ENCODE measurements around the gene COX6A2.
"Not testable (repeated sequence)": the region's sequence is repeated elsewhere in the genome, so short reads cannot be mapped to it uniquely, and the experiment has no call there.

The COX6A2 gene

GRCh38 chr16:31417916-31418315 is 10.2 kb downstream of the COX6A2 start:
- no peak for DNase-seq (ENCODE audit: low spot score)
- TF ChIP-seq CTCF (IDR thresholded peaks at IDR 0.05; ENCODE audit: extremely low read depth, insufficient read depth, missing control alignments) = no peak
- in situ Hi-C loops (cut with MboI; ENCODE audit: low pct_unique_long_range_greater_than_20kb, low sequenced_read_pairs, unreplicated experiment) = no loop called here

DNA sequence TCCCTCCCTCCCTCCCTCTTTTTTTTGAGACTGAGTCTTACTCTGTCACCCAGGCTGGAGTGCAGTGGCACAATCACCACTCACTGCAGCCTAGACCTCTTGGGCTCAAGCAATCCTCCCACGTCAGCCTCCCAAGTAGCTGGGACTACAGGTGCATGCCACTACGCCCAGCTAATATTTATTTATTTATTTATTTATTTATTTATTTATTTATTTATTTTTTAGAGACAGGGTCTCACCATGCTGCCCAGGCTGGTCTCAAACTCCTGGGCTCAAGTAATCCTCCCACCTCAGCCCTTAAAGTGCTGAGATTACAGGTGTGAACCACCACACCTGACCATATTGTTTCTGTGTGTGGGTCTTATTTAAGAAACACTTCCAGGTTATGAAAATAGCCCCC is 11.1 kb downstream of the COX6A2 start:
- DNase-seq (ENCODE audit: low spot score); in situ Hi-C loops (cut with MboI; ENCODE audit: low pct_unique_long_range_greater_than_20kb, low sequenced_read_pairs, unreplicated experiment): not testable (repeated sequence)

DNA sequence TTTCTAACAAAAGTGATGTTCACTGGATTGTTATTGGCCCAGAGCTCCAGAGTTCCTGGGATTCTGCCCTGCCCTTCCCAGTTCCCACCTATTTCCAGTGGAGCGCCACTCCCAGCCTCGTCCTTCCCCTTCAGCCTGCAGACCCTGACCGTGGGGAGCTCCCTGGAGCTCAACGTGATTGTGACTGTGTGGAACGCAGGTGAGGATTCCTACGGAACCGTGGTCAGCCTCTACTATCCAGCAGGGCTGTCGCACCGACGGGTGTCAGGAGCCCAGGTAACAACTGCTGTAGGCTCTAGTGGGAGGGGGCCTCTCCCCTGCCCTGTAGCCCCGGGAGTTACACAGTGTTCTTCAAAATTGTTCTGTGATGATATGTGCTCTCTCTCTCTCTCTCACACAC is 11.8 kb downstream of the COX6A2 start:
- TF ChIP-seq CTCF (IDR thresholded peaks at IDR 0.05; ENCODE audit: extremely low read depth, insufficient read depth, missing control alignments) = no peak
- in situ Hi-C loops (cut with MboI; ENCODE audit: low pct_unique_long_range_greater_than_20kb, low sequenced_read_pairs, unreplicated experiment) = no loop called here
- no peak for DNase-seq (ENCODE audit: low spot score)

- DNase-seq (ENCODE audit: low spot score) = no peak
- no peak for TF ChIP-seq CTCF (IDR thresholded peaks at IDR 0.05; ENCODE audit: extremely low read depth, insufficient read depth, missing control alignments)
- in situ Hi-C loops (cut with MboI; ENCODE audit: low pct_unique_long_range_greater_than_20kb, low sequenced_read_pairs, unreplicated experiment) = no loop called here
These were observed 13.5 kb downstream of the COX6A2 start for GRCh38 chr16:31414706-31415105.

DNA sequence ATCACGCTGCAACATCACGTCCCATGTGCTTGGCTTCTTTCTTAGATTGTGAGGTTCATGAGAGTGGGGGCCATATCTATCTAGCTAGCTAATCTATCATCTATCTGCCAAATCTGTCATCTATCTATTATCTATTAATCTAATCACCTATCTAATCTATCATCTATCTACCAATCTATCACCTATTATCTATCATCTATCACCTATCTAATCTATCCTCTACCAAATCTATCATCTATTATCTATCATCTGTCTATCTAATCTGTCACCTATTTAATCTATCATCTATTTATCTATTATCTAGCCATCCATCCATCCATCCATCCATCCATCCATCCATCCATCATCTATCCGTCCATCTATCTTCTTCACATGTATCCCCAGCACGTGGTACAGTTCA is 14.2 kb downstream of the COX6A2 start:
- in situ Hi-C loops (cut with MboI; ENCODE audit: low pct_unique_long_range_greater_than_20kb, low sequenced_read_pairs, unreplicated experiment) = no loop called here
- TF ChIP-seq CTCF (IDR thresholded peaks at IDR 0.05; ENCODE audit: extremely low read depth, insufficient read depth, missing control alignments) = no peak
- DNase-seq (ENCODE audit: low spot score) = no peak

DNA sequence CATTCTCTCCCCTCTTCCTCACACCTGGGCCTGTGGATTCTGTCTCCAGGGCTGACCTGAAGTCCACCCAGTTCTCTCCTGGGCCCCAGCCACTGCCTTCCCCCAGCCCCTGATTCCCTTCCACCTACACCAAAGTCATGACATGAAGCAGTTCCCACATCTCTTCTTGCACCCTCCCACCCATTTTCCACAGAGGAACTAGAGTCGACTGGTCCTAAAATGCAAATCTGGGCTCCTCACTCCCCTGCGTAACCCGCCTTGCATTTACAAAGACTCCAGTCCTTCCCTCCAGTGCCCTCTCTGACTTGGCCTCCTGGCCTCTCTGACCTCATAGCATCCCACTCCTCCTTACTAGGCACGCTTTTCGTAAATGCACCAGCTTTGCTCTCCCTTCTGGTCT is 14.8 kb downstream of the COX6A2 start:
- DNase-seq (ENCODE audit: low spot score) = no peak
- in situ Hi-C loops (cut with MboI; ENCODE audit: low pct_unique_long_range_greater_than_20kb, low sequenced_read_pairs, unreplicated experiment) = no loop called here
- TF ChIP-seq CTCF (IDR thresholded peaks at IDR 0.05; ENCODE audit: extremely low read depth, insufficient read depth, missing control alignments) = no peak

DNA sequence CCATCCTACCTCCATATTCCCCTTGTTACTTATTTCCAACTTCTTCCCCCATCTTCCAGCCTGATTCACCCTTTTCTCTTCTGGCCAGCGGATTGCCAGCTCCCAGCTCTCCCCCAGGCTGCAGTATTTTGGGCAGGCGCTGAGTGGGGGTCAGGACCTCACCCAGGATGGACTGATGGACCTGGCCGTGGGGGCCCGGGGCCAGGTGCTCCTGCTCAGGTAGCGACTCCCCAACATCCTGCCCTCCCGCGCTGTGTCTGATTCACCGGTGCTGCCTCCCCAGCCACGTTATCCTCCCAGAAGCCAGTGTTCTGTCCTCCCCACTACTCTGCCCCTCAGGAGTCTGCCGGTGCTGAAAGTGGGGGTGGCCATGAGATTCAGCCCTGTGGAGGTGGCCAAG is 15.4 kb downstream of the COX6A2 start:
- no peak for TF ChIP-seq CTCF (IDR thresholded peaks at IDR 0.05; ENCODE audit: extremely low read depth, insufficient read depth, missing control alignments)
- in situ Hi-C loops (cut with MboI; ENCODE audit: low pct_unique_long_range_greater_than_20kb, low sequenced_read_pairs, unreplicated experiment) = no loop called here
- DNase-seq (ENCODE audit: low spot score) = no peak

Measured in GM13977 (cell line).